ENCODE data around the gene FAM227A.
"Not testable (repeated sequence)": the region's sequence is repeated elsewhere in the genome, so short reads cannot be mapped to it uniquely, and the experiment has no call there.

FAM227A gene

DNA sequence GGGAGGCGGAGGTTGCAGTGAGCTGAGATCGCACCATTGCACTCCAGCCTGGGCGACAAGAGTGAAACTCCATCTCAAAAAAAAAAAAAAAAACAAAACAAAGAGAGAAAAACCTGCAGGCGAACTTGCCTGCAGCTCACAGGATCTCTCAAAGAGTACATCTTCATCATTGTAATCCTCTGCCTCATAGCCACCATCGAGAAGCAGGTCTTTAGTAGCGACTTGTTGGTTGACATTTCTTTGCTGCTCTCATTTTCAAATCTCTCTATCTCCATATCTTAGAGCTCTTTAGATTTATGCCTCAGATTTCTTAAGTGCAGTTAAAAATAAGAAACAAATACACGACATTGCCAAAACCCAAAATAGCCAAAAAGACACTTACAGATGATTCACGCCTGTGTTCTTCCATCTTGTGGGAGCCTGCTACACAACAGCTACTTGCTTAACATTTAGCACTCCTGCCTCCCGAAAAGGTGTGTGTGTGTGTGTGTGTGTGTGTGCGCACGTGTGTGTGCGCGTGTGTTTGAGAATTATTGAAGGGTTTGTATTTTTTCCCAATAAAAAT, 14.6 kb downstream of the FAM227A start:
- TF ChIP-seq POLR2A (IDR thresholded peaks at IDR 0.05; ENCODE audit: low read depth, low read length): no peak
- no peak for FAIRE-seq
- DNase-seq (ENCODE audit: insufficient read length, low spot score): no peak

DNA sequence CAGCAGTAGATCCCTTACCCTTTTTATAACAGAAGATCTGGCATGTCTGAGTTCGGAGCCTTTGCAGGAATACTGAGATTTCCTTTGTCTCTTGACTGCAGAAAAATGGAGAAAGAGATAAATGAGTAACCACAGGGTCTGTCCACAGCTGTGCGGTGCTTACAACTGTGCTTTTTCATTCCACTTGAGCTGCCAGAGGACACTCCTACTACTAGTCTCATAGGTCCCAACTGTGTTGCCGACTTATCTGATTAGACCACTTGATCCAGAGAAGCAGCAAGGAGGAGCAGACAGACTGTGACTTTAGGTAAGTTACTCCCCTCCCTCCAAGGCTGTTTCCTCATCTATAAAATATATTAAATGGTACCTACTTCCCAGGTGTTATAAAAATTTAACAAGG, 17.5 kb downstream of the FAM227A start:
- DNase-seq (ENCODE audit: insufficient read length, low spot score) (no peak), FAIRE-seq (no peak)

DNA sequence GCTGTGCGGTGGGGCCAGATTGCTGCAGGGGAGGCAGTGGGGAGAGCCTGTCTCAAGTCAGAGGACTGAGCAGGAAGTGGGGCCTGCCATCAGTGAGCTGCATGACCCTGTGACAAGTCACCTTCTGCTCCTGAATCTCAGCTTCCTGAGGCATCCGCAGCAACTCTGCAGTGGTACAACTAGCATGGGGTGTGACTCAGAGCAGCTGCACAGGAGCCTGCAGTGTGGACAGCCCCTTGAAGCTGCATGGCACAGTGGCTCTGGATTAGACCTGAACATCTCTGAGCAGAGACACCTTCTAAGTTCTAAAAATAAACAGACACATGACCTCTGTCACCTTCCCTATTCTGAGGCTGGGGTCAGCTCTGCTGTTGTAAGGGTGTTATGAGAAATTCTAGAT, 18.0 kb downstream of the FAM227A start:
- FAIRE-seq (no peak), DNase-seq (ENCODE audit: insufficient read length, low spot score) (no peak)
- no peak for TF ChIP-seq POLR2A (IDR thresholded peaks at IDR 0.05; ENCODE audit: low read depth, low read length)

More for the DNA sequence above, 17.5 kb downstream of the FAM227A start:
- TF ChIP-seq POLR2A (IDR thresholded peaks at IDR 0.05; ENCODE audit: low read depth, low read length): no peak

DNA sequence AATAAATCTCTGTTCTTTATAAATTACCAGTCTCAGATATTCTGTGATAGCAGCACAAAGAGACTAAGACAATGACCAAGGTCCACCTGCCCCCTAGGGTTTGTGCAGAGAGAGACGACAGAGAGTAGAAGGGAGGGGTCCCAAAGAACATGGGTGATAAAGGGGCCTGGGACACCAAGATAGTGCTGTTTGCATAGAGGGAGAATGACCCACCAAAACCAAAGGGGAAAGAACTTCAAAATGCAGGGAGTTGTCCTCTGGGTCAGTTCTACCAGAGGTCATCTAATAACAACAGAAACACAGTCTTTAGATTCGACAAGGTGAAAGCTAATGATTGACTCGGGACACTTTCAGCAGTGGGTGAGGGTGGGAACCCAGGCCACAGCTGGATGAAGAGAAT, 23.7 kb downstream of the FAM227A start:
- DNase-seq (ENCODE audit: insufficient read length, low spot score) (no peak), FAIRE-seq (no peak)
- no peak for TF ChIP-seq POLR2A (IDR thresholded peaks at IDR 0.05; ENCODE audit: low read depth, low read length)

DNA sequence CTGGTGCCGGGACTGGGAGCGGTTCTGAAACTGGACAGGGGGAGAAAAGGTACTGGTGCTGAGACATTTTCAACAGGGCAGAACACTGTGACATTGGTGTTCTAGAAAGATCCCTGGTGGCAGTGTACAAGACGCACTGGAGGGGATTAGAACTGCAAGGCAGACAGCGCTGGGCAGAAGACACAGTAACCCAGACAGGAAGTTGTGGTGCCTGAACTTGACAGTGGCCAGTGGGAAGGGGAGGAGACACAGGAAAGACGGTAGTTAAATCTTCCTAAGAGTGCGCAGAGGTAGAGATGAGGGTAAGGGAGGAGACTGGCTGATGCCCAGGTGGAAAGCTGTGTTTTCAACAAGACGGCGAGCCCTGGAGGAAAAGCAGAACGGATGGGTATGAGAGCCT, 24.5 kb downstream of the FAM227A start:
- no peak for FAIRE-seq
- no peak for TF ChIP-seq POLR2A (IDR thresholded peaks at IDR 0.05; ENCODE audit: low read depth, low read length)
- no peak for DNase-seq (ENCODE audit: insufficient read length, low spot score)

DNA sequence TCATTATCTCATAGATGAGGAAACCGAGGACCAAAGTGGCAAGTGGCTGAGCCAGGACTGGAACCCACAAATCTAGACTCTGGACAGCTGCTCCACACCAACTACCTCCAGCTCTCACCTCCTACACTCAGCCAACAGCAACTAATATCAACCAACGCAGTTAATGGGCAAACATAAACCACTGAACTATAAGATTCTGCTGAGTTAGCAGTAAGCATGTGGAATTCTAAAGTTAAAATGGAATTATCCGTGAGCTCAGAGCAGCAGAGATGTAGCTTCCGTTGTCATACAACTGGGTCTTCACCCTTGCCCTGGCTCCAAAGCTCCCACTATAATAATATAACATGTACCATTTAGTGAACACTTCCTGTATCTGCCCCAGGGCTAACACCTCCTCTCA, 27.1 kb downstream of the FAM227A start:
- no peak for FAIRE-seq

DNA sequence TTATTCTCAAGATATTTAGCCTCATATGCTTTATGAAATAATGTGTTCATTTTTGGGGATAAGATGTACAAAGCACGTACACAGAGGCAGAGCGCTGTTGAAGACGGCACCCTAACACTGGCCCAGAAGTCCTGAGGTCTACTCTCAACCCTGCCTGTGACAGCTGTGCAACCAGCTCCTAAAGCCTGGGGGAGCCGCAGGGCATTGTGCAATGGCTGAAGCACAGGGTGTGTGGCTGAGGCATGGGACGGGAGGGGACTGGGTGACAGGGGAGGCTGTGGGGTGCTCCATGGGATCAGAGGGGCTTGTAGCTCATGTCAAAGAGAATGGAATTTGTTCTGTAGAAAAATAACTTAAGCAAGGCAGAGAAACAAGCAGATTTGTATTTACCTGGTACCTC, 27.7 kb downstream of the FAM227A start:
- no peak for DNase-seq (ENCODE audit: insufficient read length, low spot score)
- no peak for FAIRE-seq
- TF ChIP-seq POLR2A (IDR thresholded peaks at IDR 0.05; ENCODE audit: low read depth, low read length): no peak

More for the DNA sequence above, 27.1 kb downstream of the FAM227A start:
- no peak for DNase-seq (ENCODE audit: insufficient read length, low spot score)
- TF ChIP-seq POLR2A (IDR thresholded peaks at IDR 0.05; ENCODE audit: low read depth, low read length): no peak

DNA sequence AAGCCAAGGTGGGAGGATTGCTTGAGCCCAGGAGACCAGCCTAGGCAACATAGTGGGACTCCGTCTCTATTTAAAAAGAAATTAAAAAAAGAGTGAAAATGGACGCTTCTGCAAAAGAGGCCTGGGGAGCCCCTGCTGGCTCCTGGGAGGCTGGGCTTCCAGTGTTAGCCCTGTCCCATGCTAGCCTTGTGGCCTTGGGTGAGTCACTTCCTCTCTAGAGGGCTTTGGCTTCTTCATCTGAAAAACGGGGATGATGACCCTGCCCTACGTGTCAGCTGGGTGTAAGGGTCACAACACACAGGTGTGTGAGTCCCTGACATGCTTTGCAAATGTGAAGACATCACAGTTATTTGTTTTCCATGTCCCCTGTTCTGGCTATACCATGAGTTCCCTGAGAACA, 32.8 kb downstream of the FAM227A start:
- TF ChIP-seq POLR2A (IDR thresholded peaks at IDR 0.05; ENCODE audit: low read depth, low read length): no peak
- peak; percentile 31 for DNase-seq (ENCODE audit: insufficient read length, low spot score)
- peak; percentile 48 for FAIRE-seq

DNA sequence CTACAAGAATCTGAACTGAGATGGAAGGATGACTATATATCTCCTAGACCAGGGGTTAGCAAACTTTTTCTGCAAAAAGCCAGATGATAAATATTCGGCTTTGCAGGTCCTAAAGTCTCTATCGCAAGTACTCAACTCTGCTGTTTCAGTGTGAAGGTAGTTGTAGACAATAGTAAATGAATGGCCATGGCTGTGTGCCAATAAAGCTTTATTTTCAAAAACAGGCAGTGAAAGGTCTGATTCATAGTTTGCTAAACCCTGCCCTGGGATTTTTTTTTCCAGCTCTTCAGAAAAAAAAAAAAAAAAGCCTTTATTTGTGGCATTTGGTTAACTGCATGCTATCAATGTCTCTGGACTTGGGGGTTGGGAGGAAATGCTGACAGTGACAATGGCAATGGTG, 37.5 kb downstream of the FAM227A start:
- no peak for TF ChIP-seq POLR2A (IDR thresholded peaks at IDR 0.05; ENCODE audit: low read depth, low read length)
- no peak for DNase-seq (ENCODE audit: insufficient read length, low spot score)
- FAIRE-seq: no peak

DNA sequence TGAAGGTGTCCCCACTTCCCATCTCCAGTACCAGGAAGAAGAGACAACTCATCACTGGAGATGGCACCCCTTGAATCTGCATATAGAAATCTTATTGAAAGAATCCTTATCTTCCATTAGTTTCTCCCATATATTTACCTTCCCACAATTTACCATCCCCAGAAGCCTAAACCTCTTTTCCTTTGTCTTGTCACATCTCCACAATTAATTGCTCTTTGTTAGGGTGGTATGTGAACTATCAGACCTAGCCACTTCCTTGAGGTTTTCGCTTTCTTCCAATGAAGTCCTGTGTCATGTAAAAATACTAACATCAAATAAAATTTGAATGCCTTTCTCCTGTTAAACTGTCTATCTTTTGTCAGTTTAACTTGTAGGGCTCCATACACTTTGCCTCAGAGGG, 37.9 kb downstream of the FAM227A start:
- no peak for DNase-seq (ENCODE audit: insufficient read length, low spot score)
- no peak for TF ChIP-seq POLR2A (IDR thresholded peaks at IDR 0.05; ENCODE audit: low read depth, low read length)
- no peak for FAIRE-seq

DNA sequence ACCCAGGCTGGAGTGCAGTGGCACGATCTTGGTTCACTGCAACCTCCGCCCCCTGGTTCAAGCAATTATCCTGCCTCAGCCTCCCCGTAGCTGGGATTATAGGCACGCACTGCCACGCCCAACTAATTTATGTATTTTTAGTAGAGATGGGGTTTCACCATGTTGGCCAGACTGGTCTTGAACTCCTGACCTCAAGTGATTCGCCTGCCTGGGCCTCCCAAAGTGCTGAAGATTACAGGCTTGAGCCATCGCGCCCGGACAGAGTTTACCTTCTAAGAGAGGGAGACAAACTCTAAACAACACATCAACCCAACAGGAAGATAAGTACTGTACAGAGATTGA, 41.2 kb downstream of the FAM227A start:
- not testable (repeated sequence) for DNase-seq (ENCODE audit: insufficient read length, low spot score); FAIRE-seq

DNA sequence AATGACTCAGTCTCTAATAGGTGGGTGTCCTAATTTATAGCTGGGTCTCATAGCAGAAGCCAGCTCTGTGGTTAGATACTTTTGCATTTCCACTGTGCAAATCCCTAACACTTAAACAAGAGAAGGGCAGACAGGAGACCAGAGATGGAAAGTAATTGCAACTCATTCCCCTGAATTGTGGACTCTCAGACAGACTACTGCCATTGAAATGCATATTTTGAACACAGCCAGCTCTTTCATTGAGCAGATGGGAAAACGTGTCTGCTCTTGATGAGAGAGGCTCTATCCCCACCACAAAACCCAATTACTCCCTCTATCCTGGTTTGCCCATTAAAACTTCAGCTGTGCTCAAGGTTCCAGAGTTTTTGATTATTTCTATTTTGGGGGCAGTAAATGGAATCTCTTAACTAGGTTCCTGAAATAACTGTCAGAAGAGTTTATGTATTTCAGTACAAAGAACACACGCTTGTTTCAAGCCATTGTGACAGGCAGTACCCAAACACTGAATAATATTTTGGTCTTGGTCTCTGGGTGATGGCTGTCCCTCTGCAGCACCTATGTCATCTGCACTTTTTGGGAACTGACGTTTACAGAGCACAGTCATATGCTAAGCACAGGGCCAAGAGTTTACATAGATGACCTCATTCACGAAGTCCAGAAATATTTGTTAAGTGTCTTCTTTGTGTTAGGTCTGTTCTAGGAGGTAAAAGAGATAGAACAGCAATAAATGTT, 41.7 kb downstream of the FAM227A start:
- no peak for FAIRE-seq
- no peak for TF ChIP-seq POLR2A (IDR thresholded peaks at IDR 0.05; ENCODE audit: low read depth, low read length)
- DNase-seq (ENCODE audit: insufficient read length, low spot score): no peak

DNA sequence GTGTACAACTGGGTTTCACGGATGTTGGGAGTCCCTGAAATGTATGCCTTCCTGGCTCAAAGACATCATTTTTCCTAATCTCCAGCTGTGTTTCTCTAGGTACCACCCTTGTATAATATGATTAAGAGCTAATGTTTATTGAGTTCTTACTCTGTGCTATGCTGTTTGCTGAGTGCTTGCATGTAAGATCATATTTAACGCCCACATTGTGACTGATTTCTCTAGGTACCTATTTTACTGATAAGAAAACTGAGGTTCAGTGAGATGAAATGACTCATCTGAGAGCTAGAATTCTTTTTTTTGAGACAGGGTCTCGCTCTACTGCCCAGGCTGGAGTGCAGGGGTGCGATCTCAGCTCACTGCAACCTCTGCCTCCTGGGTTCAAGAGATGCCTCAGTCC, 42.6 kb downstream of the FAM227A start:
- no peak for FAIRE-seq
- no peak for TF ChIP-seq POLR2A (IDR thresholded peaks at IDR 0.05; ENCODE audit: low read depth, low read length)
- DNase-seq (ENCODE audit: insufficient read length, low spot score): no peak

DNA sequence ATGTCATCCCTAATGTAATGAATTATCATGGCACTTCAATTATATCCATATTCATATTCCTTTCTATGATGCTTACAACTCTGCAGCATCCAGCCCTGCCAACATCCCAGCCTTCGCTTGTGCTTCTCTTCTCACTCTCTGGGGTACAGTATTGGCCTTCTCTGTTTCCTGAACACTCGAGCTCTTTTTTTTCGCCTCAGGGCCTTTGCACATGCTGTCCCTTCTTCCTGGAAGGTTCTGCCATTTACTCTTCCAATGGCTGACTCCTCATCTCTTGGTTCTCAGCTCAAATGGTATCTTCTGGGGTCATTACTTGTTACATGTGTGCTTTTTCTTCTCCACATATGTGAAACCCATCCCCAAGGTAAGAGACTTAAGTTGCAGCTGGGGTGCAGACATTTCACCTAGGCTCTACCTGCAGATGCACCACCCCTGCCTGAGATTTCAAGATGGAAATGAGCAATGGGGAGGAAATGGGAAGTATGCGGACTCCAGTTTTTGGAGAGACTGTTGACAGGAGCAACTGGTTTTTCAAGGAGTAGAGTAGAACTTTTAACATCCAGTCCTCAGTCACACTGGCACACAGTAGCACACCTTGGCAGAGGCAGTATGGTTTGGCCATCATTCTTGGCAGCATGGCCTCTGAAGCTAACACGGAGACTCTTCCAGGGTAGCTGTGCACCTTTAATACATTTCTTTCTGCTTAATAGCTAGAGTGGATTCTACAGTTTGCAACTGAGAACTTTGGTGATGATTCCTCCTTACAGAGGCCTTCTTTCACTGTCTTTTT, 43.8 kb downstream of the FAM227A start:
- DNase-seq (ENCODE audit: insufficient read length, low spot score) (no peak), FAIRE-seq (no peak)
- TF ChIP-seq POLR2A (IDR thresholded peaks at IDR 0.05; ENCODE audit: low read depth, low read length): no peak

DNA sequence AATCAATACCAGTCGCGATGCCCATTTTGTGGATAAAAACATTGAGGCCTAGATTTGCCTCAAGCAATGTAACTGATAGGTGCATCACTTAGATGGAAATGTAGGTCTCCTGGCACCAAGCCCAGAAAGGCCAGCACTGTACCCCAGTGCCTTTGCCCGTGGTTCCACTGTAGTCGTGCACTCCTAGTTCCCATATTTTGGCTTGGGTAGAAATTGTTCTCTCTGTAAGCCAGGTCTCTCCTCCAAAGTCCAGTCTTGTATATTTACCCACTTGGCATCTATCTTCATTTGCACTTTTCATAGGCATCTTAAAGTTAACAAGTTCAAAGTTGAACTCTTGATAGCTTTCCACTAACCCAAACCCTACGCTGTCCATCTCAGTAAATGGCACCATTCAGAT, 44.6 kb downstream of the FAM227A start:
- no peak for TF ChIP-seq POLR2A (IDR thresholded peaks at IDR 0.05; ENCODE audit: low read depth, low read length)
- no peak for FAIRE-seq
- DNase-seq (ENCODE audit: insufficient read length, low spot score): no peak

Measured in H54 (cell line).